CD4-positive, alpha-beta memory T cell (primary cell): Measurements from ENCODE around the gene MAN1A1. TPM values are rescaled to one million over a fixed set of nuclear protein-coding genes. Genes with fewer than 3 reads are reported as not detected.

Source experiments
- CTCF ChIA-PET: fragments of 350-600 bp; sonication (Branson Sonifier 250); formaldehyde crosslinking; loops from one replicate; lab custom pipeline; 2021; ENCODE audit warnings: inconsistent platforms; ENCODE audit not compliant: partially characterized antibody; lab: Charles Lee
- POLR2A ChIA-PET: fragments of 350-600 bp; sonication (Branson Sonifier 250); formaldehyde crosslinking; loops from one replicate; lab custom pipeline; 2021; ENCODE audit not compliant: partially characterized antibody; lab: Charles Lee
- DNase-seq, 5 donors: peaks; one replicate each; pipeline versions ENCODE4 v3.0.0 to v3.0.0-alpha.2; 2020 to 2022; ENCODE audit warnings: mixed read lengths in 1 of 5
- H3K27ac ChIP-seq: one replicate; pipeline ENCODE4 v1.7.0; 2013; ENCODE audit warnings: low read depth, low read length
- H3K27me3 ChIP-seq: 2 replicates; pipeline ENCODE4 v1.7.0; 2013; ENCODE audit warnings: mild to moderate bottlenecking, low read length, moderate library complexity; ENCODE audit not compliant: insufficient read depth
- H3K36me3 ChIP-seq: 2 replicates; pipeline ENCODE4 v1.7.0; 2013; ENCODE audit warnings: mild to moderate bottlenecking, low read length, moderate library complexity; ENCODE audit not compliant: insufficient read depth
- H3K4me1 ChIP-seq: 2 replicates; pipeline ENCODE4 v1.7.0; 2013; ENCODE audit warnings: mild to moderate bottlenecking, low read length, moderate library complexity; ENCODE audit not compliant: insufficient read depth
- H3K4me3 ChIP-seq, 2 donors: one replicate each; pipeline ENCODE4 v1.7.0; 2013; ENCODE audit warnings: low read length in 2 of 2, mild to moderate bottlenecking in 1 of 2
- H3K9me3 ChIP-seq, 2 donors: one replicate each; pipeline ENCODE4 v1.7.0; 2013; ENCODE audit warnings: low read length in 2 of 2, control low read depth in 1 of 2; ENCODE audit not compliant: control insufficient read depth in 1 of 2
- H3K27ac Mint-ChIP-seq, 7 donors: one replicate each; pipeline ENCODE4 v1.8.0; 2020 to 2021; ENCODE audit warnings: mixed read lengths in 7 of 7, mild to moderate bottlenecking in 6 of 7, inconsistent platforms in 3 of 7, moderate library complexity in 3 of 7
- H3K27me3 Mint-ChIP-seq, 2 donors: one replicate each; pipeline ENCODE4 v1.8.0; 2020 to 2021; ENCODE audit warnings: mixed read lengths in 2 of 2
- H3K36me3 Mint-ChIP-seq, 2 donors: one replicate each; pipeline ENCODE4 v1.8.0; 2020 to 2021; ENCODE audit warnings: mixed read lengths in 2 of 2, inconsistent platforms in 1 of 2, mild to moderate bottlenecking in 1 of 2
- H3K4me1 Mint-ChIP-seq, 4 donors: one replicate each; pipeline ENCODE4 v1.8.0; 2020 to 2021; ENCODE audit warnings: mixed read lengths in 4 of 4, mild to moderate bottlenecking in 1 of 4
- H3K4me3 Mint-ChIP-seq, 8 donors: one replicate each; pipeline ENCODE4 v1.8.0; 2020 to 2021; ENCODE audit warnings: mixed read lengths in 8 of 8, mild to moderate bottlenecking in 7 of 8, moderate library complexity in 6 of 8, inconsistent platforms in 3 of 8
- H3K9me3 Mint-ChIP-seq, 8 donors: one replicate each; pipeline ENCODE4 v1.8.0; 2020 to 2021; ENCODE audit warnings: mixed read lengths in 8 of 8, mild to moderate bottlenecking in 5 of 8, inconsistent platforms in 3 of 8, moderate library complexity in 1 of 8
- intact Hi-C: fragments of 100-400 bp; cut with micrococcal nuclease; formaldehyde crosslinking; loops from one replicate; pipeline ENCODE4 v1.15.1; 2023
- polyA plus RNA-seq, 2 donors: library from polyadenylated mRNA; unstranded; fragments of 300-500 nt; fragmentation: Illumina TruSeq; gene quantifications; one replicate each; pipeline ENCODE4 v1.2.3, GENCODE V29; 2021
- total RNA-seq, 2 experiments: library from RNA; stranded (reverse); gene quantifications; one replicate each; pipeline ENCODE4 v1.2.3, GENCODE V29; 2021

Gene MAN1A1
- total and polyA plus RNA-seq, 4 experiments from 2014 or later = 12.3 to 14.7 (median 12.3) TPM

- Histone ChIP-seq H3K27me3 (no peaks in the 10 kb centered on the region), H3K4me1 (peaks cover 4% of the 10 kb centered on the region), H3K4me3 (no peak overlapping the region), H3K27ac (no peak overlapping the region), H3K36me3 (no peaks in the 10 kb centered on the region), H3K9me3 (no peaks in the 10 kb centered on the region)
- H3K36me3 Mint-ChIP-seq = peaks cover 6 to 18% of the 10 kb centered on the region in 2 donors
- DNase-seq = no peak
- peaks cover 0 to 11% (median 4%) of the 10 kb centered on the region in 4 donors for H3K4me1 Mint-ChIP-seq
- no peak overlapping the region for H3K27ac Mint-ChIP-seq
- no peak overlapping the region for H3K4me3 Mint-ChIP-seq
- H3K27me3 Mint-ChIP-seq = no peaks in the 10 kb centered on the region
- ChIA-PET CTCF (no interaction called here), POLR2A (no interaction called here)
- H3K9me3 Mint-ChIP-seq = peaks cover 0 to 5% (median 0%) of the 10 kb centered on the region in 8 donors
- intact Hi-C loops = no loop called here
Measured at GRCh38 chr6:119278625-119279024, 70.9 kb downstream of the MAN1A1 start.

GRCh38 chr6:119277052-119277451 lies 72.5 kb downstream of the MAN1A1 start:
- H3K36me3 ChIP-seq = no peaks in the 10 kb centered on the region
- Mint-ChIP-seq H3K9me3 (peaks cover 0 to 6% (median under 1%) of the 10 kb centered on the region in 8 donors), H3K27ac (no peak overlapping the region), H3K4me3 (no peak overlapping the region), H3K36me3 (peaks cover 8 to 16% of the 10 kb centered on the region in 2 donors), H3K4me1 (peaks cover 0 to 6% (median 2%) of the 10 kb centered on the region in 4 donors), H3K27me3 (no peaks in the 10 kb centered on the region)
- H3K9me3 ChIP-seq = no peaks in the 10 kb centered on the region
- intact Hi-C loops = no loop called here
- H3K4me1 ChIP-seq = no peaks in the 10 kb centered on the region
- no peak overlapping the region for H3K27ac ChIP-seq
- no peak for DNase-seq
- H3K4me3 ChIP-seq = no peak overlapping the region
- CTCF ChIA-PET = no interaction called here
- POLR2A ChIA-PET = no interaction called here
- no peaks in the 10 kb centered on the region for H3K27me3 ChIP-seq

DNA sequence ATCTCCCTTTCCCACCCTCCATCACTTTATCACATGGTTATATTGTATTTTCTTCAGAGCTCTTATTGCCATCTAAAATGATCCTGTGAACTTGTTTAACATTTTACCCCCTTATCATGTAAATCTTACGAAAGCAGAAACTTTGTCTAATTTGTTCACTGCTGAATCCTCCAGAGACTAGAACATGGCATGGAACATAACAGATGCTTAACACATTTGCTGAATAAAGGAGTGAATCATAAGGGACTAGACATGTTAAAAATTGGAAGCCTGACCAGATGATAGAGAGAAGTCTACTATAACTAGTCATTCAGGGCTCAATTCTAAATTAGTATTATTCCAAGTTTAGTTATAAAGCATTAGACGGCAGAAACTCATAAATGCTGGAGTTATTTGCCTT lies 73.3 kb downstream of the MAN1A1 start:
- ChIA-PET CTCF (no interaction called here), POLR2A (no interaction called here)
- Histone ChIP-seq H3K4me3 (no peak overlapping the region), H3K36me3 (no peaks in the 10 kb centered on the region), H3K4me1 (no peaks in the 10 kb centered on the region), H3K27ac (no peak overlapping the region), H3K9me3 (no peaks in the 10 kb centered on the region), H3K27me3 (no peaks in the 10 kb centered on the region)
- Mint-ChIP-seq H3K27me3 (no peaks in the 10 kb centered on the region), H3K27ac (no peak overlapping the region), H3K36me3 (peaks cover 12 to 20% of the 10 kb centered on the region in 2 donors), H3K4me1 (peaks cover 0 to 4% (median under 1%) of the 10 kb centered on the region in 4 donors), H3K9me3 (peaks cover 0 to 9% (median 5%) of the 10 kb centered on the region in 8 donors), H3K4me3 (no peak overlapping the region)
- no peak for DNase-seq
- intact Hi-C loops = no loop called here

DNA sequence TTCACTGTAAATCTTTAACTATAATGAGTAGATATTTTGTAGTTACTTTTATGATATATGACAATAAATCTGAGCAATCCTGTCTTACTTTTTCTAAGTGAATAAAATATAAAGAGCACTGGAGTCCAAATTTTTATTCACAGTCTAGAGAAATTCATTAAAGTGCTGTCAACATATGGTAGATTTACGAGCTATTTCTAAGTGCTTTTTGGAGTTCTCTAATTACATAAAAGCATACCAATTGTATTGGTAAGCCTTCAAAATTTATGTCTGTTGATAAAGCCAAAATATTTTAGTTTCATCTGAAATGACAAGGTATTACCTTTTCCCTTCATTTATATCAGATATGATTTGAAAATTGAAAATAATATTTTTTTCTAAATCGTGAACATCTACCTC lies 75.4 kb downstream of the MAN1A1 start:
- Mint-ChIP-seq H3K36me3 (peaks cover 20 to 32% of the 10 kb centered on the region in 2 donors), H3K27me3 (no peaks in the 10 kb centered on the region), H3K27ac (no peak overlapping the region), H3K9me3 (peaks cover 0 to 18% (median 12%) of the 10 kb centered on the region in 8 donors), H3K4me3 (no peak overlapping the region), H3K4me1 (peaks cover 1 to 4% (median 2%) of the 10 kb centered on the region in 4 donors)
- Histone ChIP-seq H3K27ac (no peak overlapping the region), H3K4me1 (peaks cover 4% of the 10 kb centered on the region), H3K4me3 (no peak overlapping the region), H3K9me3 (peaks cover 0 to 6% of the 10 kb centered on the region in 2 donors), H3K36me3 (no peaks in the 10 kb centered on the region), H3K27me3 (no peaks in the 10 kb centered on the region)
- POLR2A ChIA-PET = no interaction called here
- intact Hi-C loops = no loop called here
- no peak for DNase-seq
- CTCF ChIA-PET = no interaction called here

DNA sequence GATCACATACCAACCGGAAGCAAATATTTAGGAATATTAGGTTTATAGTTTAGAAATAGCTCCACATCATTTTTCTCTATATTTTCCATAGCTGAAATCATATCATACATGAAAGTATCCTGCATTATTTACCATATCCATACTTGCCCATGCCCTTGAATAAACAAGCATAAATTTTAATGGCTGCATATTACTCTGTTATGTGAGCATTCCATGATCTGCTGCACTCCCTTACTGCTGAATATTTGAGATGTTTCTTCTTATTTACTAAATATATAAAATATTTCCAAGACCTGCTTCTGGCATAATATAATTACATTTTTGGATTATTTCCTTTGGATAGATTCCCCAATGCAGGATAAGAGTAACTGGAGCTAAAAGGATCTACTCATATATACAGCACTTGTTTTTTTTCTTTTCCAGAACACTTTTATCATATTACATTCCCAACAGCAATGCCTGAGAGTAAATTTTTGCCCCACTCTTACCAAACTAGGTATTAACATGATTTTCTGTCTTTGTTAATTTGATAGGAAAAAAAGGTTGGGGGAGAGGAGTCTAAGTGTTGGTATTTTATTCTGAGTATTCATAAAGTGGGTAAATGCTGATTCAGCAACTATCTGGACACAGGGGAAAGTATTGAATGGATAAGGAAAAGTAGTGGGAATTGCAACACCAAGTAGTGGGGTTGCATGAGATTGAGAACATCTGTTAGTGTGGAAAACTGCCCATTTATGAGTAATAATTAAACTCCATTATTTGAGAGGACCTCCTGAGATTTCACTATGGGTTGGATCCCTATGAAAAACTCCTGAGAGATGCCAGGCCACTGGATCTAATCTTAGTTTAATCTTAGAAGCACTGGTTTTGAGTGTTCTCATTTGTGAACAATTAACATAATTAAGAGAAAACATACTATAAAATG lies 76.0 kb downstream of the MAN1A1 start:
- no peaks in the 10 kb centered on the region for H3K36me3 ChIP-seq
- Mint-ChIP-seq H3K27me3 (no peaks in the 10 kb centered on the region), H3K4me1 (peaks cover 8 to 9% (median 8%) of the 10 kb centered on the region in 4 donors), H3K4me3 (no peak overlapping the region), H3K9me3 (peaks cover 0 to 18% (median 12%) of the 10 kb centered on the region in 8 donors), H3K27ac (no peak overlapping the region), H3K36me3 (peaks cover 20 to 36% of the 10 kb centered on the region in 2 donors)
- no peak overlapping the region for H3K4me3 ChIP-seq
- POLR2A ChIA-PET = no interaction called here
- no peak for DNase-seq
- no peaks in the 10 kb centered on the region for H3K27me3 ChIP-seq
- H3K9me3 ChIP-seq = peaks cover 0 to 6% of the 10 kb centered on the region in 2 donors
- H3K27ac ChIP-seq = no peak overlapping the region
- intact Hi-C loops = no loop called here
- CTCF ChIA-PET = no interaction called here
- peaks cover 11% of the 10 kb centered on the region for H3K4me1 ChIP-seq

- Mint-ChIP-seq H3K27me3 (no peaks in the 10 kb centered on the region), H3K36me3 (peaks cover 16 to 28% of the 10 kb centered on the region in 2 donors), H3K9me3 (peaks cover 0 to 18% (median 12%) of the 10 kb centered on the region in 8 donors)
Measured at GRCh38 chr6:119270545-119270944, 79.0 kb downstream of the MAN1A1 start.

GRCh38 chr6:119269266-119270103 lies 80.1 kb downstream of the MAN1A1 start:
- ChIA-PET CTCF (no interaction called here), POLR2A (no interaction called here)
- peaks cover 0 to 18% (median 12%) of the 10 kb centered on the region in 8 donors for H3K9me3 Mint-ChIP-seq
- H3K9me3 ChIP-seq = peaks cover 0 to 6% of the 10 kb centered on the region in 2 donors
- no peak overlapping the region for H3K27ac Mint-ChIP-seq
- intact Hi-C loops = no loop called here
- peaks cover 24% of the 10 kb centered on the region for H3K4me1 ChIP-seq
- H3K27ac ChIP-seq = no peak overlapping the region
- peak overlapping the region in 1 of 8 donors; percentile 4 for H3K4me3 Mint-ChIP-seq
- H3K36me3 ChIP-seq = no peaks in the 10 kb centered on the region
- H3K27me3 Mint-ChIP-seq = no peaks in the 10 kb centered on the region
- no peak overlapping the region for H3K4me3 ChIP-seq
- peaks cover 18 to 29% (median 25%) of the 10 kb centered on the region in 4 donors for H3K4me1 Mint-ChIP-seq
- peaks cover 15 to 24% of the 10 kb centered on the region in 2 donors for H3K36me3 Mint-ChIP-seq
- no peak for DNase-seq
- H3K27me3 ChIP-seq = no peaks in the 10 kb centered on the region

More at GRCh38 chr6:119270545-119270944, 79.0 kb downstream of the MAN1A1 start:
- no peak for DNase-seq
- ChIA-PET CTCF (no interaction called here), POLR2A (no interaction called here)
- Histone ChIP-seq H3K4me1 (peaks cover 24% of the 10 kb centered on the region), H3K4me3 (no peak overlapping the region), H3K27ac (no peak overlapping the region), H3K9me3 (peaks cover 0 to 6% of the 10 kb centered on the region in 2 donors), H3K27me3 (no peaks in the 10 kb centered on the region), H3K36me3 (no peaks in the 10 kb centered on the region)
- Mint-ChIP-seq H3K27ac (no peak overlapping the region), H3K4me1 (peaks cover 18 to 29% (median 25%) of the 10 kb centered on the region in 4 donors), H3K4me3 (no peak overlapping the region)
- intact Hi-C loops = no loop called here
